Measurements from ENCODE around the gene KIFC1.

Gene KIFC1

DNA sequence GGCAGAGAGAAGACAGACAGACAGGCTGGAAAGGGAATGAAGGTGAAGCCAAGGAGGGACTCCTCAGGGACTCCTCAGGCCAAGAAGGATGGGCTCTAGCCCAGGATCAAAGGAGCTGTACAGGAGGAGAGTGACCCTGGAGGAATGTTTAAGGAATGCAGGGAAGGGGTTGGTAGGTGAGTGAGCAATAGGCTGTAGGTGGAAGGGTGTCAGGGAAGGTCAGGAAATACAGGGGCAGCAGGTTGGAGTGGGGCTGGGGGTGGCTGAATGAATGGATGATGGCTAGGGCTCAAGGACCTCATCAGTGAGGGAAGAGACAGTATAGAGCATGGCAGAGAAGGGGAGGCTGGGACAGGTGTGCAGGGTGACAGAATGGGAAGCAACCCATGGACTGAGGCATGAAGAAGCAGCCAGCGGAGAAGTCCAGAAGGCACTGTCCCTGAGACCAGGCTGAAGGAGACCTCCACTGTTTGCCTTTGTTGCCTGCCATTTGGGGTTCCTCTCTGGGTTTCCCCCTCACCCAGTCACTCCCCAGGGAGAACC lies 41.4 kb downstream of the KIFC1 start:
- no peak for DNase-seq (ENCODE audit: low spot score)
- TF ChIP-seq, protein P1, sequence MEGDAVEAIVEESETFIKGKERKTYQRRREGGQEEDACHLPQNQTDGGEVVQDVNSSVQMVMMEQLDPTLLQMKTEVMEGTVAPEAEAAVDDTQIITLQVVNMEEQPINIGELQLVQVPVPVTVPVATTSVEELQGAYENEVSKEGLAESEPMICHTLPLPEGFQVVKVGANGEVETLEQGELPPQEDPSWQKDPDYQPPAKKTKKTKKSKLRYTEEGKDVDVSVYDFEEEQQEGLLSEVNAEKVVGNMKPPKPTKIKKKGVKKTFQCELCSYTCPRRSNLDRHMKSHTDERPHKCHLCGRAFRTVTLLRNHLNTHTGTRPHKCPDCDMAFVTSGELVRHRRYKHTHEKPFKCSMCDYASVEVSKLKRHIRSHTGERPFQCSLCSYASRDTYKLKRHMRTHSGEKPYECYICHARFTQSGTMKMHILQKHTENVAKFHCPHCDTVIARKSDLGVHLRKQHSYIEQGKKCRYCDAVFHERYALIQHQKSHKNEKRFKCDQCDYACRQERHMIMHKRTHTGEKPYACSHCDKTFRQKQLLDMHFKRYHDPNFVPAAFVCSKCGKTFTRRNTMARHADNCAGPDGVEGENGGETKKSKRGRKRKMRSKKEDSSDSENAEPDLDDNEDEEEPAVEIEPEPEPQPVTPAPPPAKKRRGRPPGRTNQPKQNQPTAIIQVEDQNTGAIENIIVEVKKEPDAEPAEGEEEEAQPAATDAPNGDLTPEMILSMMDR (IDR thresholded peaks at IDR 0.05) = no peak
- Histone ChIP-seq H3K27ac (peak overlapping the region; percentile 66 to 70), H3K4me3 (peak overlapping the region; percentile 27)

DNA sequence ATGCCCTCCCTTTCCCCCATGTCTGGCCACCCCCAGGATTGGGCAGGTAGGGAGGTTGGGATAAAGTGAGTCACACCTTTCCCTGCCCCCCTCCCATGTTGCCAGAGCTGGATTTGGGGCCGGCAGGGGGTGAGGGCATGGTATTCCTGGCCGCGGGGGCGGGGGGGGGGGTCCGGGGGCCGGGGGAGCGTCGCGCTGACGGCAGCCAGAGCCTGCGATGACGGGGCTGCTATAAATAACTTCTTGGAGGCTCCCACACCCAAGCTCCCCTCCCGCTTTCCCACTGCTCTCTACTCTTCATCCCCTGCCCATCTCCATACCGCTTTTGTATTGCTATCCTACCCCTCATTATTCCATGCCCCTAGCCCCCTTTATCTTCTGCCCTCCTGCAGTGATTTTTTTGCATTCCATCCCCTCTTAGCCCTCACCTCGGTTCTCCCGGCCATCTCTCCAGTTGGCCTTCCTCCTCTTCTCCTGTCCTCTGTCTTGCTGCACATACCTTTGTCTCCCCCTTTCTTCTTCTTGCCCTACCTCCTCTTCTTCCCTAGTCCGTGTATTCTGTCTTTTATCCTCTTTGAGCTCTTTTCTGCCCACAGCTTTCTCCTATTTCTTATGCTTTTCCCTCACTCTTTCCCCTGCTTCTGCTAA lies 42.0 kb downstream of the KIFC1 start:
- H3K4me3 ChIP-seq = peak overlapping the region; percentile 27
- H3K27ac ChIP-seq = peak overlapping the region; percentile 66 to 70
- TF ChIP-seq, protein P1 (IDR thresholded peaks at IDR 0.05) = no peak
- no peak for DNase-seq (ENCODE audit: low spot score)

- no peak for DNase-seq (ENCODE audit: low spot score)
- Histone ChIP-seq H3K27ac (no peak overlapping the region), H3K4me3 (no peak overlapping the region)
- TF ChIP-seq, protein P1 (IDR thresholded peaks at IDR 0.05) = no peak
Observed at GRCh38 chr6:33434961-33435360, 43.3 kb downstream of the KIFC1 start.

GRCh38 chr6:33437666-33438065 lies 46.0 kb downstream of the KIFC1 start:
- no peak overlapping the region for H3K4me3 ChIP-seq
- TF ChIP-seq, protein P1 (IDR thresholded peaks at IDR 0.05) = no peak
- DNase-seq (ENCODE audit: low spot score) = no peak
- H3K27ac ChIP-seq = no peak overlapping the region

- TF ChIP-seq, protein P1 (IDR thresholded peaks at IDR 0.05) = no peak
- no peak for DNase-seq (ENCODE audit: low spot score)
Observed at GRCh38 chr6:33438978-33439594, 47.5 kb downstream of the KIFC1 start.

GRCh38 chr6:33439956-33440648 lies 48.5 kb downstream of the KIFC1 start:
- Histone ChIP-seq H3K4me3 (no peak overlapping the region), H3K27ac (no peak overlapping the region)
- TF ChIP-seq, protein P1 (IDR thresholded peaks at IDR 0.05) = no peak
- no peak for DNase-seq (ENCODE audit: low spot score)

More at GRCh38 chr6:33438978-33439594, 47.5 kb downstream of the KIFC1 start:
- no peak overlapping the region for H3K4me3 ChIP-seq
- H3K27ac ChIP-seq = no peak overlapping the region
